A549 (cell line): ENCODE results near the gene PCDH8. TPM values are rescaled to one million over a fixed set of nuclear protein-coding genes. Genes with fewer than 3 reads are reported as not detected.

Experiments
- ATAC-seq, 2 experiments: fragments of 200-7000 bp in 1 of 2; fragments of >200 bp in 1 of 2; cut with Nextera tagmentation in 1 of 2; cut with Tn5 transposase in 1 of 2; 3 replicates each; pipeline versions ENCODE4 v1.8.0 to v1.9.1; 2018 to 2020; ENCODE audit warnings: mild to moderate bottlenecking in 1 of 2, moderate library complexity in 1 of 2
- CTCF ChIA-PET: fragments of 300-600 bp; sonication (Branson Sonifier 250); formaldehyde crosslinking; extraction: SDS; loops from one replicate; lab custom pipeline; 2021; ENCODE audit warnings: antibody characterized with exemption, inconsistent platforms; lab: Yijun Ruan, JAX
- POLR2A ChIA-PET: fragments of 350-600 bp; formaldehyde crosslinking; extraction: SDS; loops from one replicate; lab custom pipeline; 2021; ENCODE audit warnings: antibody characterized with exemption, inconsistent platforms; lab: Yijun Ruan, JAX
- DNase-seq, 2 experiments: peaks; one replicate each; pipeline versions ENCODE4 v3.0.0 to v3.0.0-alpha.2; 2011 to 2016; ENCODE audit warnings: low read depth in 1 of 2, low spot score in 1 of 2
- FAIRE-seq: peaks from 2 replicates; lab custom pipeline; 2011; peaks lifted over from hg19 to GRCh38; lab: Jason Lieb, UNC
- H3K27ac ChIP-seq, 2 experiments: fragments of >200 bp; sonication (Bioruptor Twin); formaldehyde crosslinking; 3 replicates each; pipeline ENCODE4 v1.5.1; 2016 to 2017
- H3K4me1 ChIP-seq: fragments of >200 bp; sonication (Bioruptor Twin); formaldehyde crosslinking; 3 replicates; pipeline ENCODE4 v1.6.1; 2016
- H3K4me2 ChIP-seq: fragments of >200 bp; sonication (Bioruptor Twin); formaldehyde crosslinking; 3 replicates; pipeline ENCODE4 v1.6.1; 2016
- H3K4me3 ChIP-seq: fragments of >200 bp; sonication (Bioruptor Twin); formaldehyde crosslinking; 3 replicates; pipeline ENCODE4 v1.5.1; 2016
- H3K9me3 ChIP-seq: fragments of >200 bp; sonication (Bioruptor Twin); formaldehyde crosslinking; 3 replicates; pipeline ENCODE4 v1.6.1; 2016
- CBX2 ChIP-seq: fragments of 200-600 bp; sonication (generic); IDR thresholded peaks from 2 replicates; pipeline ENCODE4 v1.6.1; 2016; ENCODE audit warnings: low read depth, mild to moderate bottlenecking, borderline replicate concordance
- CHD4 ChIP-seq: fragments of 200-600 bp; sonication (generic); IDR thresholded peaks from 2 replicates; pipeline ENCODE4 v1.6.1; 2016; ENCODE audit warnings: antibody characterized with exemption, mild to moderate bottlenecking, borderline replicate concordance
- EP300 ChIP-seq, 2 experiments: fragments of >200 bp; sonication (Bioruptor Twin); formaldehyde crosslinking; IDR thresholded peaks; 2 replicates in 1 of 2; 3 replicates in 1 of 2; pipeline ENCODE4 v1.6.1; 2016 to 2017
- HOXB5 ChIP-seq: fragments of 250-450 bp; sonication (Bioruptor Pico); IDR thresholded peaks from 2 replicates; pipeline ENCODE4 v1.5.0; 2020; ENCODE audit warnings: mild to moderate bottlenecking, moderate library complexity
- KDM1A ChIP-seq: fragments of 200-600 bp; sonication (generic); IDR thresholded peaks from 2 replicates; pipeline ENCODE4 v1.6.1; 2016; ENCODE audit warnings: low read depth, mild to moderate bottlenecking
- MAFK ChIP-seq: fragments of 450-650 bp; IDR thresholded peaks from 2 replicates; pipeline ENCODE4 v1.6.1; 2014; ENCODE audit not compliant: partially characterized antibody
- MAZ ChIP-seq: fragments of 150-350 bp; IDR thresholded peaks from 2 replicates; pipeline ENCODE4 v1.6.1; 2014; ENCODE audit warnings: antibody characterized with exemption, low read depth, low read length, borderline replicate concordance
- NPAS2 ChIP-seq: fragments of 250-450 bp; sonication (Bioruptor Pico); IDR thresholded peaks from 2 replicates; pipeline ENCODE4 v1.8.0; 2022; ENCODE audit warnings: mild to moderate bottlenecking, moderate library complexity, borderline replicate concordance
- POLR2AphosphoS2 ChIP-seq: conservative IDR thresholded peaks from 2 replicates; pipeline ENCODE4 v1.6.1; 2012; ENCODE audit warnings: low read length, improper control_type of control experiment, inconsistent platforms
- RAD21 ChIP-seq, 2 experiments: fragments of >200 bp in 1 of 2; sonication (Bioruptor Twin) in 1 of 2; formaldehyde crosslinking in 1 of 2; IDR thresholded peaks in 1 of 2; conservative IDR thresholded peaks in 1 of 2; 2 replicates in 1 of 2; 3 replicates in 1 of 2; pipeline ENCODE4 v1.6.1; 2012 to 2018; ENCODE audit warnings: inconsistent platforms in 1 of 2
- RARB ChIP-seq: fragments of 250-450 bp; sonication (Bioruptor Pico); IDR thresholded peaks from 2 replicates; pipeline ENCODE4 v1.8.0; 2021; ENCODE audit warnings: mild to moderate bottlenecking, moderate library complexity
- REST ChIP-seq: fragments of 200-600 bp; sonication (generic); IDR thresholded peaks from 2 replicates; pipeline ENCODE4 v1.6.1; 2016; ENCODE audit warnings: antibody characterized with exemption, mild to moderate bottlenecking, moderate library complexity
- RNF2 ChIP-seq: fragments of 200-600 bp; sonication (generic); IDR thresholded peaks from 2 replicates; pipeline ENCODE4 v1.6.1; 2016; ENCODE audit warnings: low read depth, mild to moderate bottlenecking, antibody characterized with exemption, moderate library complexity, borderline replicate concordance
- SMC3 ChIP-seq: fragments of >200 bp; sonication (Bioruptor Twin); formaldehyde crosslinking; IDR thresholded peaks from 3 replicates; pipeline ENCODE4 v1.6.1; 2018; ENCODE audit warnings: inconsistent platforms
- TFCP2L1 ChIP-seq: fragments of 250-450 bp; sonication (Bioruptor Pico); IDR thresholded peaks from 2 replicates; pipeline ENCODE4 v1.5.0; 2021; ENCODE audit warnings: mild to moderate bottlenecking
- ZC3H11A ChIP-seq: fragments of 450-650 bp; IDR thresholded peaks from 2 replicates; pipeline ENCODE4 v1.6.1; 2014; ENCODE audit warnings: antibody characterized with exemption, mild to moderate bottlenecking
- ZFP36 ChIP-seq: fragments of 450-650 bp; IDR thresholded peaks from 2 replicates; pipeline ENCODE4 v1.6.1; 2014; ENCODE audit warnings: borderline replicate concordance; ENCODE audit not compliant: partially characterized antibody
- WGBS: methylation state at CpG from one replicate; pipeline ENCODE4 v1.1.6; 2017; ENCODE audit errors: missing lambda C conversion rate; 5-methylcytosine and 5-hydroxymethylcytosine counted together
- polyA plus RNA-seq, 4 experiments: library from polyadenylated mRNA; depleted of rRNA in 3 of 4; stranded (reverse); fragments of >200 nt; fragmentation: RNase III in 1 of 4; extraction: RNeasy Plus Mini Kit Qiagen cat#74134 plus additional on column Dnase treatment in 1 of 4; gene quantifications; 2 replicates in 3 of 4; 3 replicates in 1 of 4; pipeline ENCODE4 v1.2.3, GENCODE V29; 2011 to 2017
- TF ChIP-seq, protein P1 (sequence below): fragments of 450-650 bp; IDR thresholded peaks from 2 replicates; pipeline ENCODE4 v1.6.1; 2014; ENCODE audit warnings: antibody characterized with exemption

The PCDH8 gene
- polyA plus RNA-seq, 2 of the 4 experiments (the other 2 are of a cell fraction) = not detected

GRCh38 chr13:52806029-52806428 is 42.4 kb downstream of the PCDH8 start (continued):
- TF ChIP-seq ZC3H11A (no peak), MAZ (no peak), MAFK (no peak)

GRCh38 chr13:52804202-52804641 is 44.2 kb downstream of the PCDH8 start:
- TF ChIP-seq ZFP36 (no peak), CHD4 (no peak)
- no peak for ATAC-seq
- no peak for DNase-seq
- Histone ChIP-seq H3K27ac (no peak overlapping the region), H3K9me3 (no peaks in the 10 kb centered on the region), H3K4me2 (no peak overlapping the region), H3K4me3 (no peak overlapping the region), H3K4me1 (no peaks in the 10 kb centered on the region)
- WGBS = 42% methylated on average over 2 of the region's 3 CpGs
- FAIRE-seq = no peak
- ChIA-PET CTCF (no interaction called here), POLR2A (no interaction called here)

GRCh38 chr13:52800856-52801255 is 47.6 kb downstream of the PCDH8 start:
- ChIA-PET POLR2A (no interaction called here), CTCF (interaction anchor here (2.3 kb wide), 1 partner anchor 8 kb away, joined by 6 read pairs; no protein-coding TSS in a partner anchor)
- Histone ChIP-seq H3K4me1 (no peaks in the 10 kb centered on the region), H3K27ac (no peak overlapping the region), H3K4me3 (no peak overlapping the region), H3K9me3 (no peaks in the 10 kb centered on the region), H3K4me2 (no peak overlapping the region)
- 11% methylated on average over 5 of the region's 5 CpGs for WGBS
- DNase-seq = no peak
- no peak for ATAC-seq
- TF ChIP-seq POLR2AphosphoS2 (no peak), KDM1A (no peak), REST (no peak), RNF2 (no peak), RARB (CRISPR knock-in tag) (no peak), EP300 (IDR thresholded peaks at IDR 0.05) (no peak), CBX2 (no peak)
- FAIRE-seq = no peak

DNA sequence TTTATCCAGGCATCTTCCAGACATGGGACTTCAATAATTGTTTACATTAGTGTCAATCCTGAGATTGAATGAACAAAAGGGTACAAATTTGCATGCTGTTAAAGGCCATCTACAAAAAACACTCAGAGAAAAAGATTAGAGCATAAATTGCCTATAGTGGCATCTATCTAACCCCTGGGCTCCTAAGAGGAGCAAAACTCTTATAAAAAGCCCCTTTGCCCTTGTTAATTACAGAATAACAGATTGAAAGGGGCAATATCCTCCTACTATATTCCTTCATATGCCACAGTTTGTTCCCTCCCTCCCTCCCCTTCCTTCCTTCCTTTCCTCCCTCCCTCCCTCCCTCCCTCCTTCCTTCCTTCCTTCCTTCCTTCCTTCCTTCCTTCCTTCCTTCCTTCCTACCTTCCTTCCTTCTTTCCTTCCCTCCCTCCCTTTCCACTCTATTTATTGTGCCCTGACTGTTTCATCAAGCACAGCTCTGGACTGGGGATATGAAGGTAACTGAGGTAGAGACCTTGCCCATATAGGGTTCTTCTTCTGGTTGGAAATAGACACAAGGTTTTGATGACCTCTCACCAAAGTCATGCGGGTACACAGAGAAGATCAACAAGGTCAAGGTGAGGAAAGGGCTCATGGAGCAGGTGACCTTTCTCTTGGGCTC is 49.5 kb downstream of the PCDH8 start:
- DNase-seq = no peak
- Histone ChIP-seq H3K4me1 (no peaks in the 10 kb centered on the region), H3K4me2 (no peak overlapping the region), H3K4me3 (no peak overlapping the region), H3K27ac (no peak overlapping the region), H3K9me3 (no peaks in the 10 kb centered on the region)
- ATAC-seq = no peak
- 0% methylated on average over 1 of the region's 1 CpG for WGBS
- TF ChIP-seq TFCP2L1 (CRISPR knock-in tag) (no peak), SMC3 (no peak), NPAS2 (CRISPR knock-in tag) (no peak), HOXB5 (no peak), RAD21 (conservative IDR thresholded peaks at IDR 0.05 in 1 of 2, IDR thresholded peaks at IDR 0.05 in 1 of 2) (no peak), MAFK (no peak), ZFP36 (no peak)
- TF ChIP-seq, protein P1, sequence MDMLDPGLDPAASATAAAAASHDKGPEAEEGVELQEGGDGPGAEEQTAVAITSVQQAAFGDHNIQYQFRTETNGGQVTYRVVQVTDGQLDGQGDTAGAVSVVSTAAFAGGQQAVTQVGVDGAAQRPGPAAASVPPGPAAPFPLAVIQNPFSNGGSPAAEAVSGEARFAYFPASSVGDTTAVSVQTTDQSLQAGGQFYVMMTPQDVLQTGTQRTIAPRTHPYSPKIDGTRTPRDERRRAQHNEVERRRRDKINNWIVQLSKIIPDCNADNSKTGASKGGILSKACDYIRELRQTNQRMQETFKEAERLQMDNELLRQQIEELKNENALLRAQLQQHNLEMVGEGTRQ = no peak
- FAIRE-seq = no peak
- ChIA-PET POLR2A (no interaction called here), CTCF (interaction anchor here (0.6 to 2.3 kb wide), 2 partner anchors 10 to 44 kb away, joined by 3 to 6 read pairs; no protein-coding TSS in a partner anchor)
